H1 (cell line): ENCODE data around the gene FSD1. TPM values are rescaled to one million over a fixed set of nuclear protein-coding genes. Genes with fewer than 3 reads are reported as not detected.

ENCODE experiments used
- CTCF ChIA-PET: fragments of 300-600 bp; sonication (Branson Sonifier 250); formaldehyde crosslinking; loops from one replicate; lab custom pipeline; 2021; ENCODE audit not compliant: partially characterized antibody; lab: Charles Lee
- POLR2A ChIA-PET: fragments of 300-600 bp; sonication (Branson Sonifier 250); formaldehyde crosslinking; loops from one replicate; lab custom pipeline; 2021; ENCODE audit warnings: inconsistent platforms; ENCODE audit not compliant: partially characterized antibody; lab: Charles Lee
- DNase-seq, 2 experiments: peaks; one replicate each; pipeline versions ENCODE4 v3.0.0 to v3.0.0-alpha.2; 2010 to 2022; ENCODE audit warnings: low spot score in 2 of 2, low read depth in 1 of 2, mixed read lengths in 1 of 2
- FAIRE-seq: peaks from 2 replicates; lab custom pipeline; 2011; peaks lifted over from hg19 to GRCh38; lab: Jason Lieb, UNC
- H2AFZ ChIP-seq: 2 replicates; pipeline ENCODE4 v1.8.1; 2012; ENCODE audit warnings: low read length, inconsistent platforms
- H2AK5ac ChIP-seq: 2 replicates; pipeline ENCODE4 v1.6.1; 2013; ENCODE audit warnings: low read depth, low read length
- H2BK120ac ChIP-seq: replicated peaks from 2 replicates; pipeline ENCODE3; 2013; ENCODE audit warnings: low read depth, low read length, inconsistent platforms
- H2BK12ac ChIP-seq: 2 replicates; pipeline ENCODE4 v1.6.1; 2013; ENCODE audit warnings: low read depth, low read length
- H2BK15ac ChIP-seq: 2 replicates; pipeline ENCODE4 v1.6.1; 2013; ENCODE audit warnings: low read length
- H2BK20ac ChIP-seq: 2 replicates; pipeline ENCODE4 v1.6.1; 2013; ENCODE audit warnings: low read length
- H2BK5ac ChIP-seq: 2 replicates; pipeline ENCODE4 v1.6.1; 2013; ENCODE audit warnings: low read depth, low read length
- H3K14ac ChIP-seq: 2 replicates; pipeline ENCODE4 v1.6.1; 2013; ENCODE audit warnings: inconsistent platforms; ENCODE audit not compliant: insufficient read length
- H3K18ac ChIP-seq: 2 replicates; pipeline ENCODE4 v1.6.1; 2013; ENCODE audit warnings: low read length; ENCODE audit errors: extremely low read depth
- H3K23ac ChIP-seq: 2 replicates; pipeline ENCODE4 v1.6.1; 2013; ENCODE audit warnings: inconsistent platforms; ENCODE audit not compliant: insufficient read length
- H3K23me2 ChIP-seq: 2 replicates; pipeline ENCODE4 v1.6.1; 2013; ENCODE audit warnings: low read depth, low read length
- H3K27ac ChIP-seq: 2 replicates; pipeline ENCODE4 v1.6.1; 2011; ENCODE audit warnings: low read depth, low read length, inconsistent platforms
- H3K27me3 ChIP-seq, 4 experiments: replicated peaks in 1 of 4; 1 replicate in 1 of 4; 2 replicates in 3 of 4; pipeline versions ENCODE4 v1.6.1 to v1.8.1; 2011 to 2013; ENCODE audit warnings: low read length in 3 of 4, mild to moderate bottlenecking in 3 of 4, inconsistent platforms in 2 of 4, mixed read lengths in 2 of 4, moderate library complexity in 1 of 4; ENCODE audit not compliant: control insufficient read depth in 3 of 4, insufficient read depth in 3 of 4; ENCODE audit errors: extremely low read depth in 1 of 4
- H3K36me3 ChIP-seq, 4 experiments: 2 replicates each; pipeline versions ENCODE4 v1.6.1 to v1.8.1; 2011 to 2013; ENCODE audit warnings: mild to moderate bottlenecking in 4 of 4, low read length in 3 of 4, moderate library complexity in 2 of 4, control low read depth in 1 of 4, inconsistent platforms in 1 of 4; ENCODE audit not compliant: insufficient read depth in 4 of 4, control insufficient read depth in 2 of 4
- H3K4ac ChIP-seq: replicated peaks from 2 replicates; pipeline ENCODE3; 2013; ENCODE audit warnings: low read length, low read depth, mixed read lengths, inconsistent platforms; ENCODE audit not compliant: insufficient read length
- H3K4me1 ChIP-seq, 4 experiments: replicated peaks in 1 of 4; 1 replicate in 1 of 4; 2 replicates in 3 of 4; pipeline versions ENCODE4 v1.6.1 to v1.8.1; 2011 to 2013; ENCODE audit warnings: low read length in 3 of 4, inconsistent platforms in 2 of 4, mixed read lengths in 1 of 4; ENCODE audit not compliant: insufficient read depth in 4 of 4, control insufficient read depth in 3 of 4
- H3K4me2 ChIP-seq, 2 experiments: 2 replicates each; pipeline versions ENCODE4 v1.6.1 to v1.8.1; 2011 to 2013; ENCODE audit warnings: low read depth in 2 of 2, low read length in 2 of 2, control low read depth in 1 of 2, inconsistent platforms in 1 of 2, mild to moderate bottlenecking in 1 of 2; ENCODE audit not compliant: insufficient read depth in 1 of 2
- H3K4me3 ChIP-seq, 4 experiments: fragments of 200-600, 300-600 bp in 1 of 4; sonication (generic), shearing (Covaris generic), sonication (Bioruptor Twin) in 1 of 4; 2 replicates each; pipeline versions ENCODE4 v1.5.1 to v1.8.1; 2011 to 2016; ENCODE audit warnings: low read length in 4 of 4, low read depth in 3 of 4, control low read depth in 2 of 4, inconsistent platforms in 2 of 4, mild to moderate bottlenecking in 2 of 4, mixed read lengths in 1 of 4, moderate library complexity in 1 of 4; ENCODE audit not compliant: insufficient read depth in 2 of 4; ENCODE audit errors: extremely low read depth in 1 of 4
- H3K56ac ChIP-seq: replicated peaks from 2 replicates; pipeline ENCODE3; 2013; ENCODE audit warnings: low read depth, mild to moderate bottlenecking, mixed read lengths, low read length, inconsistent platforms; ENCODE audit not compliant: insufficient read length
- H3K79me1 ChIP-seq: 2 replicates; pipeline ENCODE4 v1.6.1; 2013; ENCODE audit warnings: low read depth, low read length, control low read depth
- H3K79me2 ChIP-seq, 2 experiments: 2 replicates each; pipeline versions ENCODE4 v1.6.1 to v1.8.1; 2012 to 2013; ENCODE audit warnings: low read length in 2 of 2, mild to moderate bottlenecking in 2 of 2, inconsistent platforms in 1 of 2; ENCODE audit not compliant: insufficient read depth in 2 of 2, control insufficient read depth in 1 of 2
- H3K9ac ChIP-seq, 4 experiments: replicated peaks in 1 of 4; 1 replicate in 1 of 4; 2 replicates in 3 of 4; pipeline versions ENCODE4 v1.6.1 to v1.8.1; 2011 to 2013; ENCODE audit warnings: low read depth in 3 of 4, low read length in 3 of 4, control low read depth in 2 of 4, mild to moderate bottlenecking in 2 of 4, moderate library complexity in 2 of 4, inconsistent platforms in 1 of 4; ENCODE audit errors: extremely low read depth in 1 of 4
- H3K9me3 ChIP-seq, 2 experiments: 2 replicates each; pipeline versions ENCODE4 v1.6.1 to v1.8.1; 2012 to 2013; ENCODE audit warnings: mild to moderate bottlenecking in 2 of 2, moderate library complexity in 2 of 2, control low read depth in 1 of 2, inconsistent platforms in 1 of 2, low read depth in 1 of 2, low read length in 1 of 2, mixed read lengths in 1 of 2; ENCODE audit not compliant: insufficient read depth in 2 of 2
- H4K20me1 ChIP-seq, 2 experiments: replicated peaks in 1 of 2; 2 replicates each; pipeline versions ENCODE3 to v1.8.1; 2011 to 2013; ENCODE audit warnings: inconsistent platforms in 2 of 2, low read length in 2 of 2, mild to moderate bottlenecking in 1 of 2; ENCODE audit not compliant: insufficient read depth in 2 of 2, control insufficient read depth in 1 of 2
- H4K5ac ChIP-seq: 2 replicates; pipeline ENCODE4 v1.6.1; 2013; ENCODE audit warnings: low read length, low read depth, mixed read lengths, inconsistent platforms; ENCODE audit not compliant: insufficient read length
- H4K8ac ChIP-seq: 2 replicates; pipeline ENCODE4 v1.8.0; 2013; ENCODE audit warnings: mild to moderate bottlenecking, moderate library complexity, low read length, inconsistent platforms; ENCODE audit not compliant: insufficient read depth; ENCODE audit errors: extremely low read depth
- H4K91ac ChIP-seq: replicated peaks from 2 replicates; pipeline ENCODE3; 2013; ENCODE audit warnings: low read length, mixed read lengths, inconsistent platforms; ENCODE audit not compliant: insufficient read length
- CREB1 ChIP-seq: IDR thresholded peaks from 2 replicates; pipeline ENCODE4 v1.6.1; 2012; ENCODE audit warnings: inconsistent platforms
- EGR1 ChIP-seq: IDR thresholded peaks from 2 replicates; pipeline ENCODE4 v1.6.1; 2011; ENCODE audit warnings: low read depth, low read length, borderline replicate concordance
- SIN3A ChIP-seq, 2 experiments: IDR thresholded peaks in 1 of 2; conservative IDR thresholded peaks in 1 of 2; 2 replicates each; pipeline ENCODE4 v1.6.1; 2011 to 2012; ENCODE audit warnings: low read length in 2 of 2, improper control_type of control experiment in 1 of 2, low read depth in 1 of 2, mild to moderate bottlenecking in 1 of 2
- WGBS, 2 experiments: shearing (Covaris generic) in 1 of 2; methylation state at CpG; one replicate each; pipeline versions ENCODE4 v1.1.6 to v1.1.7; 2013 to 2015; ENCODE audit warnings: low lambda C conversion rate in 2 of 2, mixed read lengths in 2 of 2, inconsistent platforms in 1 of 2, low coverage in 1 of 2, missing lambda C conversion rate in 1 of 2; ENCODE audit not compliant: insufficient replicate concordance in 2 of 2, insufficient coverage in 1 of 2, insufficient read length in 1 of 2; ENCODE audit errors: extremely low coverage in 1 of 2, missing lambda C conversion rate in 1 of 2; 5-methylcytosine and 5-hydroxymethylcytosine counted together
- polyA plus RNA-seq, 7 experiments: library from polyadenylated mRNA; depleted of rRNA in 3 of 7; stranded (reverse) in 5 of 7; unstranded in 2 of 7; fragments of >200 nt in 5 of 7; fragments of 200-250 nt in 2 of 7; gene quantifications; 1 replicate in 5 of 7; 2 replicates in 1 of 7; 4 replicates in 1 of 7; pipeline versions ENCODE4 v1.2.1 to v1.2.3, GENCODE V29; 2011 to 2013; ENCODE audit warnings: missing spikeins in 2 of 7, mixed read lengths in 2 of 7
- total RNA-seq: library from RNA; stranded (reverse); fragmentation: NEBNext Ultra II Directional; extraction: Animal tissue kit (Norgen Biotek cat#: 25700); gene quantifications from 2 replicates; pipeline ENCODE4 v1.2.1, GENCODE V29; 2021

The FSD1 gene
- total and polyA plus RNA-seq, 2 of the 8 experiments (the other 6 are each of a cell fraction or from before 2014, with no cell fraction given) = 58.8 to 181 TPM

DNA sequence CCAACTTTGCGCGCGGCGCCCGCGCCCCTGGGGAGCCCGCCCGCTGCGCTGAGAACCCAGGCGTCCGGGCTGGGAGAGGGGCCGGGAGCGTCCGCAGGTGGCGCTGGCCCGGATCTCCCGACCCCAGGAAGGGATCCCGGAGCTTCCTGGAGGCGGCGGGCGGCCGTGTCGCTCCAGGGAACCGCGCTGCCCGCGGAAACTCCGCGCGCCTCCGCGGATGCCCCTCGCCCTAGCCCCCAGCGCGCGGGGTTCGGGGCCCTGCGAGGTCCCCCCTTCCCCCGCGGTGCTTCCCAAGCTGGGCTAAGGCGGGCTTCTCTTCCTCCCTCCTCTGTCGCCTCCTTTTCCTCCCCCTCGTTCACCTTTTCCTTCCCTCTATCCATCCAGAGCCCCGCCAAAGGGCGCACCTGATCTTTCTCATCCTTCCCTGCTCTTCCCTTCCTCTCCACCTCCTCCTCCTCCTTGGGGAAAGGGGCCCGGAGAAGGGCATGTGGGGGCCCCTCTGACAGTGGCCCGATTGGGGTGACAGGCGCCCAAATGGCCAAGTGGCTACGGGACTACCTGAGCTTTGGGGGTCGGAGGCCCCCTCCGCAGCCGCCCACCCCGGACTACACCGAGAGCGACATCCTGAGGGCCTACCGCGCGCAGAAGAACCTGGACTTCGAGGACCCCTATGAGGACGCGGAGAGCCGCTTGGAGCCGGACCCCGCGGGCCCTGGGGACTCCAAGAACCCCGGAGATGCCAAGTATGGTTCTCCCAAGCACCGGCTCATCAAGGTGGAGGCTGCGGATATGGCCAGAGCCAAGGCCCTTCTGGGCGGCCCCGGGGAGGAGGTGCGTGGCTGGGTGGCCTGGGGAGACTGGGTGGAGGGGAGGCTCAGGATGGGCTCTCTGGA, 24.6 kb upstream of the FSD1 start:
- H3K14ac ChIP-seq = no peak overlapping the region
- DNase-seq = peak in 1 of 2 experiments; percentile 61
- no peaks in the 10 kb centered on the region for H3K36me3 ChIP-seq
- H3K4me2 ChIP-seq = peak overlapping the region; percentile 78 to 88
- no peak overlapping the region for H2BK120ac ChIP-seq
- H4K20me1 ChIP-seq = no peaks in the 10 kb centered on the region
- H4K91ac ChIP-seq = no peak overlapping the region
- FAIRE-seq = no peak
- peaks cover 9 to 35% (median 29%) of the 10 kb centered on the region in 4 experiments for H3K27me3 ChIP-seq
- H2BK20ac ChIP-seq = no peak overlapping the region
- POLR2A ChIA-PET = interaction anchor here (0.6 to 2.4 kb wide), 8 partner anchors 12 to 1348 kb away, joined by 3 to 11 read pairs (median 3); no protein-coding TSS in a partner anchor
- H3K23me2 ChIP-seq = peaks cover 9% of the 10 kb centered on the region; the same call in 1 of the 2 replicates
- CTCF ChIA-PET = interaction anchor here (0.7 to 4.2 kb wide), 10 partner anchors 13 to 84 kb away, joined by 3 to 27 read pairs (median 4); no protein-coding TSS in a partner anchor
- no peaks in the 10 kb centered on the region for H3K79me2 ChIP-seq
- 9% methylated on average over 33 of the region's 71 CpGs; no CpG with 5 or more reads in 1 of the 2 experiments for WGBS, 2 experiments
- H3K4me1 ChIP-seq = peaks cover 0 to 4% (median 1%) of the 10 kb centered on the region in 4 experiments; a peak in 5 of 7 replicates
- no peak overlapping the region for H3K27ac ChIP-seq
- no peak overlapping the region; the same call in 1 of the 2 replicates for H2BK5ac ChIP-seq
- H3K18ac ChIP-seq = no peak overlapping the region; the same call in none of the 2 replicates
- H2AFZ ChIP-seq = no peak overlapping the region; the same call in 1 of the 2 replicates
- H3K9me3 ChIP-seq = no peaks in the 10 kb centered on the region
- no peak overlapping the region; the same call in 1 of the 2 replicates for H2BK15ac ChIP-seq
- H2BK12ac ChIP-seq = no peak overlapping the region
- no peak overlapping the region for H3K23ac ChIP-seq
- H3K79me1 ChIP-seq = no peaks in the 10 kb centered on the region
- no peak overlapping the region for H4K5ac ChIP-seq
- no peak overlapping the region for H3K4ac ChIP-seq
- H3K9ac ChIP-seq = peak overlapping the region in 1 of 4 experiments; percentile 31; a peak in 3 of 7 replicates
- H3K4me3 ChIP-seq = peak overlapping the region; percentile 49 to 88 (median 57)
- peak overlapping the region; percentile 11; the same call in 1 of the 2 replicates for H4K8ac ChIP-seq
- H3K56ac ChIP-seq = no peak overlapping the region
- H2AK5ac ChIP-seq = no peak overlapping the region
- TF ChIP-seq SIN3A (conservative IDR thresholded peaks at IDR 0.05 in 1 of 2, IDR thresholded peaks at IDR 0.05 in 1 of 2; ENCODE audit: low read depth in 1 of 2, low read length in 2 of 2) (no peak), EGR1 (0 out of 2 replicates have a peak, but pooled peaks have one; percentile 4), CREB1 (no peak)
